HCT116 (cell line): ENCODE measurements around the gene SMIM45.

Experiments used
- ATAC-seq: fragments of 200-7000 bp; cut with Tn5 transposase; 2 replicates; pipeline ENCODE4 v1.9.1; 2020; ENCODE audit warnings: mild to moderate bottlenecking, moderate library complexity
- BruUV-seq: library from RNA; stranded (reverse); fragments of 400-500 nt; replicated peaks from 2 replicates; lab custom pipeline; 2021; lab: Mats Ljungman, UMichigan
- CTCF ChIA-PET: fragments of 300-600 bp; sonication (Branson Sonifier 250); formaldehyde crosslinking; loops from one replicate; lab custom pipeline; 2021; ENCODE audit warnings: antibody characterized with exemption; lab: Charles Lee
- POLR2A ChIA-PET: fragments of 300-600, 350-600 bp; sonication (Branson Sonifier 250); formaldehyde crosslinking; loops from one replicate; lab custom pipeline; 2021; ENCODE audit warnings: antibody characterized with exemption; lab: Charles Lee
- RAD21 ChIA-PET, 2 experiments: fragments of 300-600 bp; sonication (Branson Sonifier 250); formaldehyde crosslinking; loops; one replicate each; lab custom pipeline; 2023; ENCODE audit warnings: low total read pairs in 2 of 2; ENCODE audit not compliant: uncharacterized antibody in 2 of 2, unreplicated experiment in 2 of 2, low non-redundant PET in 1 of 2; lab: Charles Lee
- DNase-seq: peaks from one replicate; pipeline ENCODE4 v3.0.0-alpha.2; 2010; ENCODE audit warnings: low read depth, low spot score
- H2AFZ ChIP-seq: fragments of 200-600 bp; shearing (Covaris generic), sonication (generic); 2 replicates; pipeline ENCODE4 v1.6.1; 2017; ENCODE audit warnings: low read depth, mixed run types, mixed read lengths, antibody characterized with exemption, low read length; ENCODE audit not compliant: poor library complexity, severe bottlenecking
- H3K27ac ChIP-seq: 2 replicates; pipeline ENCODE4 v1.5.1; 2012; ENCODE audit warnings: low read depth, low read length
- H3K27me3 ChIP-seq: fragments of 200-600 bp; sonication (generic); 2 replicates; pipeline ENCODE4 v1.6.1; 2016; ENCODE audit warnings: mixed run types, low read length, mixed read lengths; ENCODE audit not compliant: insufficient read depth
- H3K36me3 ChIP-seq, 2 experiments: fragments of 200-500 bp in 1 of 2; fragments of 200-600 bp in 1 of 2; sonication (Bioruptor generic) in 1 of 2; sonication (generic) in 1 of 2; 2 replicates each; pipeline versions ENCODE4 v1.5.1 to v1.6.1; 2014 to 2016; ENCODE audit warnings: low read length in 2 of 2, inconsistent platforms in 1 of 2, mixed read lengths in 1 of 2, mixed run types in 1 of 2; ENCODE audit not compliant: insufficient read depth in 2 of 2, control insufficient read depth in 1 of 2
- H3K4me1 ChIP-seq, 2 experiments: fragments of 200-600 bp in 1 of 2; sonication (generic) in 1 of 2; 2 replicates each; pipeline versions ENCODE4 v1.5.1 to v1.6.1; 2012 to 2017; ENCODE audit warnings: low read length in 2 of 2, inconsistent platforms in 1 of 2, mild to moderate bottlenecking in 1 of 2, mixed read lengths in 1 of 2, mixed run types in 1 of 2, moderate library complexity in 1 of 2; ENCODE audit not compliant: insufficient read depth in 2 of 2, control insufficient read depth in 1 of 2
- H3K4me2 ChIP-seq: fragments of 200-600 bp; sonication (generic); 2 replicates; pipeline ENCODE4 v1.6.1; 2017; ENCODE audit warnings: mixed run types, low read length, mixed read lengths
- H3K4me3 ChIP-seq, 2 experiments: fragments of 200-600 bp in 1 of 2; sonication (generic) in 1 of 2; replicated peaks in 1 of 2; 2 replicates each; pipeline ENCODE4 v1.5.1; 2011 to 2016; ENCODE audit warnings: low read length in 2 of 2, control low read depth in 1 of 2, low read depth in 1 of 2, mild to moderate bottlenecking in 1 of 2, mixed read lengths in 1 of 2, mixed run types in 1 of 2
- H3K79me2 ChIP-seq: fragments of 200-600 bp; sonication (generic); 2 replicates; pipeline ENCODE4 v1.6.1; 2017; ENCODE audit warnings: mild to moderate bottlenecking, mixed run types, low read length, moderate library complexity, mixed read lengths; ENCODE audit not compliant: insufficient read depth
- H3K9ac ChIP-seq: fragments of 200-600 bp; sonication (generic); 2 replicates; pipeline ENCODE4 v1.6.1; 2016; ENCODE audit warnings: low read length, mixed read lengths
- H3K9me2 ChIP-seq: fragments of 200-600 bp; sonication (generic), shearing (Covaris generic); 2 replicates; pipeline ENCODE4 v1.6.1; 2017; ENCODE audit warnings: mixed run types, mild to moderate bottlenecking, moderate library complexity; ENCODE audit not compliant: insufficient read depth
- H3K9me3 ChIP-seq, 2 experiments: fragments of 200-500 bp in 1 of 2; fragments of 200-600 bp in 1 of 2; sonication (Bioruptor generic) in 1 of 2; sonication (generic) in 1 of 2; 2 replicates each; pipeline ENCODE4 v1.6.1; 2014 to 2017; ENCODE audit warnings: low read length in 2 of 2, mixed read lengths in 2 of 2, inconsistent platforms in 1 of 2, low read depth in 1 of 2, mild to moderate bottlenecking in 1 of 2, mixed run types in 1 of 2, moderate library complexity in 1 of 2; ENCODE audit not compliant: control insufficient read depth in 1 of 2, insufficient read depth in 1 of 2
- H4K20me1 ChIP-seq: fragments of 200-600 bp; sonication (generic), shearing (Covaris generic); 2 replicates; pipeline ENCODE4 v1.6.1; 2017; ENCODE audit warnings: mixed run types, mild to moderate bottlenecking, moderate library complexity; ENCODE audit not compliant: insufficient read depth
- ATF3 ChIP-seq: IDR thresholded peaks from 2 replicates; pipeline ENCODE4 v1.6.1; 2012
- CBX3 ChIP-seq: IDR thresholded peaks from 2 replicates; pipeline ENCODE4 v1.6.1; 2012; ENCODE audit warnings: low read depth
- CEBPB ChIP-seq: IDR thresholded peaks from 2 replicates; pipeline ENCODE4 v1.6.1; 2012; ENCODE audit warnings: low read depth
- EGR1 ChIP-seq: IDR thresholded peaks from 2 replicates; pipeline ENCODE4 v1.6.1; 2012; ENCODE audit warnings: low read depth
- EZH2 ChIP-seq: fragments of 200-600 bp; sonication (generic); IDR thresholded peaks from 2 replicates; pipeline ENCODE4 v1.6.1; 2017; ENCODE audit warnings: antibody characterized with exemption, mixed run types
- FOSL1 ChIP-seq: IDR thresholded peaks from 2 replicates; pipeline ENCODE4 v1.6.1; 2012; ENCODE audit warnings: low read depth
- JUND ChIP-seq: IDR thresholded peaks from 2 replicates; pipeline ENCODE4 v1.6.1; 2012
- MAX ChIP-seq: IDR thresholded peaks from 2 replicates; pipeline ENCODE4 v1.6.1; 2012
- POLR2A ChIP-seq: IDR thresholded peaks from 2 replicates; pipeline ENCODE4 v1.7.0; 2011; ENCODE audit warnings: borderline replicate concordance; ENCODE audit not compliant: insufficient read depth, insufficient read length; ENCODE audit errors: extremely low read depth
- POLR2AphosphoS5 ChIP-seq: IDR thresholded peaks from 2 replicates; pipeline ENCODE4 v1.6.1; 2011; ENCODE audit warnings: mild to moderate bottlenecking, low read depth, low read length, moderate library complexity
- RAD21 ChIP-seq: IDR thresholded peaks from 2 replicates; pipeline ENCODE4 v1.6.1; 2012; ENCODE audit warnings: low read depth, mild to moderate bottlenecking
- REST ChIP-seq: IDR thresholded peaks from 2 replicates; pipeline ENCODE4 v1.6.1; 2012; ENCODE audit warnings: low read depth
- SP1 ChIP-seq: IDR thresholded peaks from 2 replicates; pipeline ENCODE4 v1.6.1; 2012; ENCODE audit warnings: low read depth
- SRF ChIP-seq: IDR thresholded peaks from 2 replicates; pipeline ENCODE4 v1.6.1; 2012; ENCODE audit warnings: low read depth
- TCF7L2 ChIP-seq: IDR thresholded peaks from 2 replicates; pipeline ENCODE4 v1.7.0; 2011; ENCODE audit warnings: borderline replicate concordance, inconsistent platforms; ENCODE audit not compliant: insufficient read depth, insufficient read length; ENCODE audit errors: extremely low read depth
- YY1 ChIP-seq: IDR thresholded peaks from 2 replicates; pipeline ENCODE4 v1.6.1; 2011; ENCODE audit warnings: low read length, low read depth, moderate library complexity, mild to moderate bottlenecking; ENCODE audit not compliant: insufficient replicate concordance; ENCODE audit errors: extremely low read depth
- ZNF274 ChIP-seq: fragments of 200-500 bp; sonication (Bioruptor generic); IDR thresholded peaks from 2 replicates; pipeline ENCODE4 v1.6.1; 2014; ENCODE audit warnings: mild to moderate bottlenecking, low read depth, low read length, inconsistent platforms
- intact Hi-C: fragments of 100-400 bp; cut with micrococcal nuclease; formaldehyde crosslinking; loops from 2 replicates; pipeline ENCODE4 v1.10.0; 2022

The SMIM45 gene

GRCh38 chr22:41970601-41971000, 18.7 kb downstream of the SMIM45 start:
- no peak for TF ChIP-seq CBX3
- TF ChIP-seq JUND = no peak
- TF ChIP-seq ATF3 = no peak
- TF ChIP-seq MAX = no peak
- no peaks in the 10 kb centered on the region; a peak in 1 of 4 replicates for H3K9me3 ChIP-seq
- H3K4me2 ChIP-seq = no peak overlapping the region
- no peaks in the 10 kb centered on the region for H3K9me2 ChIP-seq
- peaks cover 0 to 13% of the 10 kb centered on the region in 2 experiments; a peak in 1 of 4 replicates for H3K4me1 ChIP-seq
- peaks cover 9% of the 10 kb centered on the region for H3K27me3 ChIP-seq
- intact Hi-C loops = no loop called here
- no peak overlapping the region for H3K4me3 ChIP-seq
- no peak overlapping the region for H3K27ac ChIP-seq
- no peaks in the 10 kb centered on the region for H3K79me2 ChIP-seq
- H2AFZ ChIP-seq = no peak overlapping the region
- no peak for ATAC-seq
- H3K9ac ChIP-seq = no peak overlapping the region
- no peaks in the 10 kb centered on the region for H4K20me1 ChIP-seq
- no TSS peak for BruUV-seq
- ChIA-PET CTCF (no interaction called here), POLR2A (no interaction called here), RAD21 (no interaction called here)
- no peaks in the 10 kb centered on the region for H3K36me3 ChIP-seq
- no peak for DNase-seq

GRCh38 chr22:41971431-41971830, 19.5 kb downstream of the SMIM45 start:
- Histone ChIP-seq H3K9me3 (no peaks in the 10 kb centered on the region; a peak in 1 of 4 replicates), H3K79me2 (no peaks in the 10 kb centered on the region), H3K4me1 (peaks cover 4 to 18% of the 10 kb centered on the region in 2 experiments; a peak in 2 of 4 replicates), H3K9me2 (no peaks in the 10 kb centered on the region), H3K27ac (no peak overlapping the region), H3K4me3 (no peak overlapping the region), H3K36me3 (no peaks in the 10 kb centered on the region), H4K20me1 (no peaks in the 10 kb centered on the region), H3K4me2 (no peak overlapping the region), H2AFZ (no peak overlapping the region), H3K27me3 (peaks cover 15% of the 10 kb centered on the region), H3K9ac (no peak overlapping the region)
- no TSS peak for BruUV-seq
- ChIA-PET RAD21 (no interaction called here), CTCF (no interaction called here), POLR2A (no interaction called here)
- ATAC-seq = no peak
- intact Hi-C loops = no loop called here
- no peak for DNase-seq
- TF ChIP-seq POLR2AphosphoS5 (no peak), TCF7L2 (no peak), YY1 (no peak), CEBPB (no peak), REST (no peak), MAX (no peak), ATF3 (no peak), EGR1 (no peak), ZNF274 (no peak), POLR2A (no peak), SP1 (no peak), CBX3 (no peak), JUND (no peak), FOSL1 (no peak), EZH2 (no peak), SRF (no peak), RAD21 (no peak)
